SK-MEL-5 (cell line): ENCODE measurements around the gene FCAR. TPM values are rescaled to one million over a fixed set of nuclear protein-coding genes. Genes with fewer than 3 reads are reported as not detected.
"Not testable (repeated sequence)": the region's sequence is repeated elsewhere in the genome, so short reads cannot be mapped to it uniquely, and the experiment has no call there.

Experiments
- DNase-seq: peaks from one replicate; pipeline ENCODE4 v3.0.0-alpha.2; 2016; ENCODE audit warnings: low read depth, low spot score
- in situ Hi-C: cut with HindIII; loops from 2 replicates; pipeline ENCODE4 v1.10.0; 2016; ENCODE audit warnings: low sequenced_read_pairs, high pct_unique_total_duplicates, low pct_unique_long_range_greater_than_20kb
- small RNA-seq, 2 experiments: library from RNA; depleted of rRNA; stranded (forward); fragments of <200 nt; gene quantifications; one replicate each; pipeline ENCODE3, GENCODE V24; 2014
- total RNA-seq: library from RNA; depleted of rRNA; stranded (reverse); fragments of >200 nt; shearing (Covaris generic); gene quantifications from 2 replicates; pipeline ENCODE4 v1.2.3, GENCODE V29; 2014; rRNA removed

The FCAR gene
- total RNA-seq, 1 experiment from 2014 or later = not detected

GRCh38 chr19:54919646-54920563 is 45.9 kb downstream of the FCAR start:
- in situ Hi-C loops, DNase-seq: not testable (repeated sequence)

- in situ Hi-C loops = no loop called here
- DNase-seq = no peak
Measured at GRCh38 chr19:54921082-54921481, 47.0 kb downstream of the FCAR start.

- no peak for DNase-seq
- in situ Hi-C loops = no loop called here
Measured at GRCh38 chr19:54923276-54923675, 49.2 kb downstream of the FCAR start.

GRCh38 chr19:54928299-54928698 is 54.3 kb downstream of the FCAR start:
- DNase-seq = no peak
- in situ Hi-C loops = no loop called here

- no peak for DNase-seq
- in situ Hi-C loops = no loop called here
Measured at GRCh38 chr19:54937926-54938325, 63.9 kb downstream of the FCAR start.

- no peak for DNase-seq
- in situ Hi-C loops = no loop called here
Measured at GRCh38 chr19:54938906-54939305, 64.9 kb downstream of the FCAR start.

GRCh38 chr19:54939538-54939937 is 65.5 kb downstream of the FCAR start:
- in situ Hi-C loops, DNase-seq: not testable (repeated sequence)

Small RNA genes within 50 kb of the gene (small RNA-seq; reads per million reads assigned to genes)
- gene RNU6-222P = 0 to 0.14 reads per million in 2 experiments

Other genes with a start within 250 kb of the FCAR start
- gene LILRB1, start 243.8 kb upstream of the FCAR start, total RNA-seq = not detected in 2 replicates
- not detected in 2 replicates for gene LILRB4, start 211.2 kb upstream of the FCAR start, total RNA-seq
- not detected in 2 replicates for gene KIR3DL3, start 149.8 kb upstream of the FCAR start, total RNA-seq
- not detected in 2 replicates for gene KIR2DL3, start 135.7 kb upstream of the FCAR start, total RNA-seq
- not detected in 2 replicates for gene KIR2DL1, start 104.4 kb upstream of the FCAR start, total RNA-seq
- not detected in 2 replicates for gene KIR2DL4, start 70.6 kb upstream of the FCAR start, total RNA-seq
- not detected in 2 replicates for gene KIR3DL1, start 57.8 kb upstream of the FCAR start, total RNA-seq
- gene KIR2DS4, start 41.6 kb upstream of the FCAR start, total RNA-seq = not detected in 2 replicates
- gene KIR3DL2, start 23.8 kb upstream of the FCAR start, total RNA-seq = not detected in 2 replicates
- not detected in 2 replicates for gene NCR1, start 31.9 kb downstream of the FCAR start, total RNA-seq
- gene NLRP7, start 73.3 kb downstream of the FCAR start, total RNA-seq = 0.08 and 0.13 TPM in 2 replicates
- not detected in 2 replicates for gene NLRP2, start 92.1 kb downstream of the FCAR start, total RNA-seq
- gene GP6, start 164.0 kb downstream of the FCAR start, total RNA-seq = not detected in 2 replicates
- gene RDH13, start 188.9 kb downstream of the FCAR start, total RNA-seq = 18.1 and 20.7 TPM in 2 replicates
- gene EPS8L1, start 201.6 kb downstream of the FCAR start, total RNA-seq = 8.1 and 8.7 TPM in 2 replicates
- gene PPP1R12C, start 243.4 kb downstream of the FCAR start, total RNA-seq = 30.0 and 35.1 TPM in 2 replicates